Inflammatory macrophage (primary cell): Measurements from ENCODE around the gene GUCY2F.

ENCODE experiments used
- DNase-seq, 2 donors: peaks; one replicate each; pipeline ENCODE4 v3.0.0-alpha.2; 2020 to 2022

GUCY2F gene

GRCh38 chrX:109336141-109336540 lies 145.7 kb downstream of the GUCY2F start:
- DNase-seq = no peak

- DNase-seq = no peak
These were observed 154.6 kb downstream of the GUCY2F start for GRCh38 chrX:109327251-109327650.
